Ishikawa (cell line): ENCODE data around the gene EVI5.

Source experiments
- REST ChIP-seq: IDR thresholded peaks from 2 replicates; pipeline ENCODE4 v1.6.1; 2012; ENCODE audit warnings: low read depth, mild to moderate bottlenecking
- TAF1 ChIP-seq: IDR thresholded peaks from 2 replicates; pipeline ENCODE4 v1.6.1; 2012; ENCODE audit warnings: low read depth, mild to moderate bottlenecking

- no peak for TF ChIP-seq REST
- TF ChIP-seq TAF1, result no peak
Measured at GRCh38 chr1:92749024-92749634, 35.8 kb downstream of the EVI5 start.
